Measurements from ENCODE around the gene CDC5L. TPM values are rescaled to one million over a fixed set of nuclear protein-coding genes. Genes with fewer than 3 reads are reported as not detected.

Gene CDC5L
- total and polyA plus RNA-seq, 11 donors = 5.8 to 24.8 (median 18.5) TPM

GRCh38 chr6:44397424-44398164 lies 10.1 kb downstream of the CDC5L start:
- no peak for DNase-seq
- H3K27me3 ChIP-seq = no peaks in the 10 kb centered on the region
- H3K4me1 ChIP-seq = peaks cover 0 to 45% (median 27%) of the 10 kb centered on the region in 12 donors
- peak overlapping the region in 7 of 12 donors; percentile 3 to 53 (median 31) for H3K27ac ChIP-seq
- H3K4me3 ChIP-seq = no peak overlapping the region
- peak; percentile 54 to 81 (median 64) for ATAC-seq
- H3K36me3 ChIP-seq = peaks cover 0 to 86% (median 72%) of the 10 kb centered on the region in 9 donors
- intact Hi-C loops (cut with DNase I) = no loop called here
- 70 to 81% (median 78%) methylated on average over 1 of the region's 1 CpG for WGBS, 4 donors
- TF ChIP-seq POLR2A (IDR thresholded peaks at IDR 0.05) (no peak), CTCF (IDR thresholded peaks at IDR 0.05) (peak in 1 of 12 donors; percentile 9)
- no peaks in the 10 kb centered on the region for H3K9me3 ChIP-seq

GRCh38 chr6:44399991-44400390 lies 12.5 kb downstream of the CDC5L start:
- no peak for TF ChIP-seq POLR2A (IDR thresholded peaks at IDR 0.05)
- no peak for TF ChIP-seq CTCF (IDR thresholded peaks at IDR 0.05)
- intact Hi-C loops (cut with DNase I) = no loop called here
- Histone ChIP-seq H3K27me3 (no peaks in the 10 kb centered on the region), H3K4me1 (peaks cover 0 to 46% (median 27%) of the 10 kb centered on the region in 12 donors), H3K36me3 (peaks cover 0 to 85% (median 69%) of the 10 kb centered on the region in 9 donors), H3K27ac (peak overlapping the region in 2 of 12 donors; percentile 0 to 14), H3K9me3 (no peaks in the 10 kb centered on the region), H3K4me3 (no peak overlapping the region)
- ATAC-seq = no peak
- no peak for DNase-seq
- 56 to 67% (median 63%) methylated on average over 2 of the region's 2 CpGs for WGBS, 4 donors

- ATAC-seq (peak in 3 of 4 donors; percentile 22 to 26 (median 25)), DNase-seq (no peak)
- Histone ChIP-seq H3K36me3 (peaks cover 0 to 85% (median 69%) of the 10 kb centered on the region in 9 donors), H3K27me3 (no peaks in the 10 kb centered on the region), H3K4me3 (no peak overlapping the region), H3K4me1 (peaks cover 0 to 40% (median 26%) of the 10 kb centered on the region in 12 donors), H3K9me3 (no peaks in the 10 kb centered on the region), H3K27ac (peak overlapping the region in 3 of 12 donors; percentile 0 to 14 (median 11))
- intact Hi-C loops (cut with DNase I) = no loop called here
- 50 to 74% (median 60%) methylated on average over 2 of the region's 2 CpGs for WGBS, 4 donors
- TF ChIP-seq CTCF (IDR thresholded peaks at IDR 0.05) (no peak), POLR2A (IDR thresholded peaks at IDR 0.05) (no peak)
Observed at GRCh38 chr6:44400572-44400971, 13.1 kb downstream of the CDC5L start.

- peak overlapping the region in 2 of 12 donors; percentile 0 to 11 for H3K27ac ChIP-seq
- H3K4me3 ChIP-seq = no peak overlapping the region
- H3K27me3 ChIP-seq = no peaks in the 10 kb centered on the region
- DNase-seq = no peak
- intact Hi-C loops (cut with DNase I) = no loop called here
- no peaks in the 10 kb centered on the region for H3K9me3 ChIP-seq
- peak in 3 of 4 donors; percentile 26 to 44 (median 37) for ATAC-seq
- 47 to 80% (median 72%) methylated on average over 3 to 5 of the region's 5 CpGs; no CpG with 5 or more reads in 1 of the 4 donors for WGBS, 4 donors
- peaks cover 0 to 39% (median 26%) of the 10 kb centered on the region in 12 donors for H3K4me1 ChIP-seq
- H3K36me3 ChIP-seq = peaks cover 0 to 85% (median 69%) of the 10 kb centered on the region in 9 donors
- no peak for TF ChIP-seq CTCF (IDR thresholded peaks at IDR 0.05)
- no peak for TF ChIP-seq POLR2A (IDR thresholded peaks at IDR 0.05)
Observed at GRCh38 chr6:44401138-44401537, 13.6 kb downstream of the CDC5L start.

All from heart left ventricle (tissue), 16 donors.